Lower leg skin (tissue), 3 donors: ENCODE measurements around the gene MTMR2.

Experiments used
- POLR2A ChIP-seq, 2 donors: fragments of 450-650 bp; IDR thresholded peaks; one replicate each; pipeline ENCODE4 v1.6.1; 2016 to 2017; ENCODE audit warnings: antibody characterized with exemption in 2 of 2, mild to moderate bottlenecking in 1 of 2, moderate library complexity in 1 of 2
- TF ChIP-seq, protein P1 (sequence below), 3 donors: fragments of 450-650 bp; IDR thresholded peaks; one replicate each; pipeline ENCODE4 v1.5.1; 2016; ENCODE audit warnings: antibody characterized with exemption in 3 of 3, mild to moderate bottlenecking in 3 of 3, moderate library complexity in 2 of 3

DNA sequence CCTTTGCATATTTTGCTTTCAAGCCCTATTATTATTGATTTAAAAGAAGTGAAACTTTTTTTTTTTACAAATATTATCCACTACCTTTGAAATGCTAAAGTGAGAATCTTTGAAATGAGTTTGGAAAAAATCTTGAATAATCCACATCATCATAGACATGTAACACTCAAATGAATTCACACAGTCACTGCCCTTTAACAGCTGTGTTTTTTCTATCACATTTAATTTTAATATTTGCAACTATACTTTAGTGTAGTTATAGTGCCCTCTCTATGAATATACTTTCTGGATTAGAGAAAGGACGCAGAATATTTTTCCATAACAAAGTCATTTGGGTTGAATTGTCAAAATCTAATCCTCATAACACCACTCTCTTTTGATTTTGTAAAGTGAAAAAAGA, 37.9 kb upstream of the MTMR2 start:
- TF ChIP-seq, protein P1, sequence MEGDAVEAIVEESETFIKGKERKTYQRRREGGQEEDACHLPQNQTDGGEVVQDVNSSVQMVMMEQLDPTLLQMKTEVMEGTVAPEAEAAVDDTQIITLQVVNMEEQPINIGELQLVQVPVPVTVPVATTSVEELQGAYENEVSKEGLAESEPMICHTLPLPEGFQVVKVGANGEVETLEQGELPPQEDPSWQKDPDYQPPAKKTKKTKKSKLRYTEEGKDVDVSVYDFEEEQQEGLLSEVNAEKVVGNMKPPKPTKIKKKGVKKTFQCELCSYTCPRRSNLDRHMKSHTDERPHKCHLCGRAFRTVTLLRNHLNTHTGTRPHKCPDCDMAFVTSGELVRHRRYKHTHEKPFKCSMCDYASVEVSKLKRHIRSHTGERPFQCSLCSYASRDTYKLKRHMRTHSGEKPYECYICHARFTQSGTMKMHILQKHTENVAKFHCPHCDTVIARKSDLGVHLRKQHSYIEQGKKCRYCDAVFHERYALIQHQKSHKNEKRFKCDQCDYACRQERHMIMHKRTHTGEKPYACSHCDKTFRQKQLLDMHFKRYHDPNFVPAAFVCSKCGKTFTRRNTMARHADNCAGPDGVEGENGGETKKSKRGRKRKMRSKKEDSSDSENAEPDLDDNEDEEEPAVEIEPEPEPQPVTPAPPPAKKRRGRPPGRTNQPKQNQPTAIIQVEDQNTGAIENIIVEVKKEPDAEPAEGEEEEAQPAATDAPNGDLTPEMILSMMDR (IDR thresholded peaks at IDR 0.05) = no peak
- TF ChIP-seq POLR2A (IDR thresholded peaks at IDR 0.05) = no peak
